T-helper 9 cell (primary cell): ENCODE data around the gene KLF16.
"Not testable (repeated sequence)": the region's sequence is repeated elsewhere in the genome, so short reads cannot be mapped to it uniquely, and the experiment has no call there.

ENCODE experiments used
- DNase-seq: peaks from one replicate; pipeline ENCODE4 v3.0.0-alpha.2; 2020
- total RNA-seq, 2 donors: gene quantifications; one replicate each; lab custom pipeline; 2026; lab: John Stamatoyannopoulos, UW

The KLF16 gene
- total RNA-seq: 16.0 to 62.5 reads per million in 2 donors

DNA sequence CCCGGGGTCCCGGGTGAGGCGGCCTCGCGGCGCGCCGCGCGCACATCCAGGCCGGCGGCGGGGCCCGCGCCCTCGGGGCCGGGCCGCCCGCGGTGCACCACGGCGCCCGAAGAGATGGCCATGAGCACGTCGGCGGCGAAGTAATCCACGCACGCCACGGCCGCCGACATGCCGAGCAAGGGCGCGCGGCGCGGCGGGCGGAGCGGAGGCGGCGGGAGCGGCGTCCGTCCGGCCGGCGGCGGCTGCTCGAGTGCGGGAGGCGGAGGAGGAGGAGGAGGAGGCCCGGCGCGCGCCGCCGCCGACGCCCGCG lies at the start of gene KLF16:
Gene KLF16, minus strand, starts transcription at position 252 of the 310 bp plus-strand sequence. Its CDS starts 82 bp downstream, at position 170.
- DNase-seq: no peak

DNA sequence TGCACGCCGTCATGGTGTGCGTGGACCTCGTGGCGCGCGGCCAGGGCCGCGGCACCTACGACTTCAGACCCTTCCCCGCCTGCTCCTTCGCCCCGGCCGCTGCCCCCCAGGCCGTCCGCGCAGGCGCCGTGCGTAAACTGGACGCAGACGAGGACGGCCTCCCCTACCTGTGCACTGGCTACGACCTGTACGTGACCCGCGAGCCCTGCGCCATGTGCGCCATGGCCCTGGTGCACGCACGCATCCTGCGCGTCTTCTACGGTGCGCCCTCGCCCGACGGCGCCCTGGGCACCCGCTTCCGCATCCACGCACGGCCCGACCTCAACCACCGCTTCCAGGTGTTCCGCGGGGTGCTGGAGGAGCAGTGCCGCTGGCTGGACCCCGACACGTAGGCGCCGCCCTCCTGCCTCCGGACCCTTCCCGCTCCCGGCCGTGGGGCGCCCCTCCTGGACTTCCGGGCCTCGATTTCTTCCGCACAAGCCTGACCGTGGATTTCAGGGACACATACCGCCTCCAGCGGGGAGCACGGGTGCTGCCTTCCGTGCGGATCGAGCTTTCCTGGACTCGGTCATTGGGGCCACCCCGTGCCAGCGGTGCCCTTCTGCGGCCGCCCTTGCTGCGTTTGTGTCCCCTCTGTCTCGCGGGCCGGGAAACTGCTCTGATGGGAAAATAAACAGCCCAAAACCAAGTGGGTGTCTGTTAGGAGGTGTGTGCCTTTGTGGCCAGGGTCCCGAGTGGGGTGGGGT lies 49.6 kb upstream of the KLF16 start:
- no peak for DNase-seq

DNA sequence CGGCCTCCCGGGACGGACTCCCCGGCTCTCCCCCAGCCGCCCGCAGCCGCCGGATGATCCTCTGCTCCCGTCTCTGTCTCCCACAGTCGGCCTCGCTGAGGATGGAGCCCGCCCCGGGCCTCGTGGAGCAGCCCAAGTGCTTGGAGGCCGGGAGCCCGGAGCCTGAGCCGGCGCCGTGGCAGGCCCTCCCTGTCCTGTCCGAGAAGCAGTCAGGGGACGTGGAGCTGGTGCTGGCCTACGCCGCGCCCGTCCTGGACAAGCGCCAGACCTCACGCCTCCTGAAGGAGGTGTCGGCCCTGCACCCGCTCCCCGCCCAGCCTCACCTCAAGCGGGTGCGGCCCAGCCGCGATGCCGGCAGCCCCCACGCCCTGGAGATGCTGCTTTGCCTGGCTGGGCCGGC lies 48.6 kb upstream of the KLF16 start:
- no peak for DNase-seq

DNA sequence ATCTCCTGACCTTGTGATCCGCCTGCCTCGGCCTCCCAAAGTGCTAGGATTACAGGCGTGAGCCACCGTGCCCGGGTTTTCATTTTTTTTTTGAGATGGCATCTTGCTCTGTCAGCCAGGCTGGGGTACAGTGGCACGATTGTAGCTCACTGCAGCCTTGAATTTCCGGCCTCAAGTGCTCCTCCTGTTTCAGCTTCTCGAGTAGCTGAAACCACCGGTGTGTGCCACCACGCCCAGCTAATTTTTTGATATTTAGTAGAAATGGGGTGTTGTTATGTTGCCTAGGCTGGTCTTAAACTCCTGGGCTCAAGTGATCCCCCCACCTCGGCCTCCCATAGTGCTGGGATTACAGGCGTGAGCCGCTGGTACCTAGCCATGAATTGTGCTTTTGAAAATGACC lies 47.7 kb upstream of the KLF16 start:
- no peak for DNase-seq

DNA sequence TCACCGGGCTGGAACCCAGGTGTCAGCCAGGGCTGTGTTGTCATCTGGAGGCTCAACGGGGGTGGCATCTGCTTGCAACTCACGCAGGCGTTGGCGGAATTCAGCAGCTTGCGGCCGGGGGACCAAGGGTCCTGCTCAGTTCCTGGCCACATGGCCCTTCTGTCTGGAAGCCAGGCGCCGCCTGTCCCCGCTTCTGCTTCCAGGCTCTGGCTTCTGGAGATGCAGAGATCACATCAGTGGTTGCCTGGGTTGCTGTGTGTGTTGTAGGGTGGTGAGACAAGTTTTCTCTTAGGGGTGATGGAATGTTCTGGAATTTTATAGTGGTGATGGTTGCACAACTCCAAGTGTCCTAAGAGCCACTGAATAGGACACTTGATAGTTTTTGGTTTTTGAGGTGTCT lies 46.8 kb upstream of the KLF16 start:
- no peak for DNase-seq

DNA sequence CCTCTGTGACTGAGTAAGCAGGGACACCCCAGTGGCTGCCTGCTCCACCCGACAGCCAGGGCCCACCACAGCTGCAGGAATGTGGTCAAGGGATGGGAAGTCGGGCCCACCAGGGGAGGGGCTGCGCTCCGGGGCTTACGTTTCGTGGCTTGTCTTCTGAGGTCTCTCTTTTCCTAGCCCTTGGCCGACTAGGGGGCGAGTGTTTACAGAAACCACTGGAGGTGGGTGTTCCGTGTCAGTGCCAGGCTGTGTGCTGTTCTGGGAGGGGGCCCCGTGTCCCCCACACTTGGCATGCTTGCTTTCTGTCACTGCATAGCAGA lies 46.3 kb upstream of the KLF16 start:
- DNase-seq: no peak

DNA sequence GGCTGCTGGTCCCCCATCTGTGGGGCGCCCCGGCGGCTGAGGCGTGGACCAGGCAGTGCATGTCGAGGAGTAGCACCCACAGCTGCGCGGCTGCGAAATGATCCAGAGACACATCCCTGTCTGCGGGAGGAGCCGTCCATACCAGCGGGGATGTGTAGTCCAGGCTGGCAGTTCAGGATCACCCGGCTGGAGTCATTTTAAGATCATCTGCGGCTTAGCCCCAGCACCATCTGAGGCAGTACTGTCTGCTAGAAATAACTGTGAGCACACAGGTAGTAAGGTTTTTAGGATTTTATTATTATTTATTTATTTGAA lies 44.9 kb upstream of the KLF16 start:
- no peak for DNase-seq

DNA sequence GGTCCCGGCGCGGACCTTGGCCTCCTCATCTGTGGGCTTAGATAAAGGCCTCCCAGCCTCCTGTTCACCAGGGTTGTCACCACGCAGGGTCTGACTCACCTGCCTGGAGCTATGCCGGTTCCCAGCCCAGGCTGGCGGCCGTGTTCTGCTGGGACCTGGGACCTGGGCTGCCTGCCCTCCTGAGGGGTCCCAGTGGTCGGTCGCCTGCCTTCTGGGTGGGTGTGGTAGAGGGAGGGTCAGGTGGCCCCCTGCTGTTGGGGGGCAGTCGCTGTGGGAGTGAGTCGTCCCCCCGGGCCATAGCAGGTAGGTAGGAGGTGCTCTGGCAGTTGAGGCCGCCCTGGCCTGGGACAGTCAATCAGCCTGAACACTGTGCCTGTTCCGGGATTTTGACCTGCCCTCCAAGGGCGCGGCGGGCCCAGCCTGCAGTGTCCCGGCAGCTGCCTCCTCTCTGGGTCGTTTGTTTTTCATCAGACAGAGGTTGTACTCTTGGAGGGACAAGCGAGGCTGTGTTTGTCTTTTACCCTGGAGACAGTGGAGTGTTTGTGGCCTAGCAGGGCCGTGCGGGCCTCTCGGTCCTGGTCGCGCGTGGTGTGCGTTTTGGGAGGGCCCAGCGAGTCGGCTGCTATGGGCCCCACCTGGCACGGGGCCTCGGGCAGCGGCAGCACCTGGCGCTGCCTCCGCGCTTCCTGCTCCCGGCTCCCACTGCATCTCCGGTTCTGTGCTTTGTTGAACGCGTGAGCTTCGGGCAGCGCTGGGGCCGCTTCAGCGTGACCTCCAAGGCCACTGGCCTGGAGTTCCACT lies 44.4 kb upstream of the KLF16 start:
- DNase-seq: no peak

DNA sequence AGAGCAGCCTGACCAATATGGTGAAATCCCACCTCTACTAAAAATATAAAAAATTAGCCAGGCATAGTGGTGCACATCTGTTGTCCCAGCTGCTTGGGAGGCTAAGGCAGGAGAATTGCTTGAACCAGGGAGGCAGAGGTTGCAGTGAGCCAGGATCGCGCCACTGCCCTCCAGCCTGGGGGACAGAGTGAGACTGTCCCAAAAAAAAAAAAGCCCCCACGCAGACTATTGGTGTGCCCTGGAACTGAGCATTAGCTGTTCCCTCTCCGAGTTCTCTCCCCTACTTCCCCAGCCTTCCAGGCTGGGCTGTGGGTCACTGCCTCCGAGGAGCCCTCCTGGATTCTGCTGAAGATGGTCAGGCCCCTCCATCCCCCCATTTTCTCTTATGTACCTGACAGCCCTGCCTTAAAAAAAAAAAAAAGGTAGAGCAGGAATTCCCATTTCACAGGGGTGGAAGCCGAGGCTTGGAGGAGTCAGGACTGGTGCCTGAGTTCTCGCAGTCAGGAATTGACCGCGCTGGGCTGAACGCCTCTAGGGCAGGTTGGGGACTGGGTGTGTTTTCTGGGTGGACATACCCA lies 43.7 kb upstream of the KLF16 start:
- DNase-seq: no peak

DNA sequence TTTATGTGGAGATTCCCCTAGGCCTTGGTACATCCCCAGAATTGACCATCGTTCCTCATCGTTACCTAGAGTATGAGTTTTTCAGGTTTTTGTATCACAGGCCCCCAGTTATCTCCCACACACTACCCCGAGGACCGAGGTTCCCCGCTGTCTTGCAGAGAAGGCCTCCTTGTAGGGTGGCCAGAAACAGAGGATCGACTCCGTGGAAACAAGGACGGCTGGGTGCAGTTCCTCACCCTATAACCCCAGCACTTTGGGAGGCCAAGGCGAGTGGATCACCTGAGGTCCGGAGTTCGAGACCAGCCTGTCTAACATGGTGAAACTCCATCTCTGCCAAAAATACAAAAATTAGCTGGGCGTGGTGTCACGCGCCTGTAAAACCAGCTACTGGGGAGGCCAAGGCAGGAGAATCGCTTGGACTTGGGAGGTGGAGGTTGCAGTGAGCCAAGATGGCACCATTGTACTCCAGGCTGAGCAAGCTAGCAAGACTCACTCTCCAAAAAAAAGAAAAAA lies 42.5 kb upstream of the KLF16 start:
- DNase-seq: no peak

DNA sequence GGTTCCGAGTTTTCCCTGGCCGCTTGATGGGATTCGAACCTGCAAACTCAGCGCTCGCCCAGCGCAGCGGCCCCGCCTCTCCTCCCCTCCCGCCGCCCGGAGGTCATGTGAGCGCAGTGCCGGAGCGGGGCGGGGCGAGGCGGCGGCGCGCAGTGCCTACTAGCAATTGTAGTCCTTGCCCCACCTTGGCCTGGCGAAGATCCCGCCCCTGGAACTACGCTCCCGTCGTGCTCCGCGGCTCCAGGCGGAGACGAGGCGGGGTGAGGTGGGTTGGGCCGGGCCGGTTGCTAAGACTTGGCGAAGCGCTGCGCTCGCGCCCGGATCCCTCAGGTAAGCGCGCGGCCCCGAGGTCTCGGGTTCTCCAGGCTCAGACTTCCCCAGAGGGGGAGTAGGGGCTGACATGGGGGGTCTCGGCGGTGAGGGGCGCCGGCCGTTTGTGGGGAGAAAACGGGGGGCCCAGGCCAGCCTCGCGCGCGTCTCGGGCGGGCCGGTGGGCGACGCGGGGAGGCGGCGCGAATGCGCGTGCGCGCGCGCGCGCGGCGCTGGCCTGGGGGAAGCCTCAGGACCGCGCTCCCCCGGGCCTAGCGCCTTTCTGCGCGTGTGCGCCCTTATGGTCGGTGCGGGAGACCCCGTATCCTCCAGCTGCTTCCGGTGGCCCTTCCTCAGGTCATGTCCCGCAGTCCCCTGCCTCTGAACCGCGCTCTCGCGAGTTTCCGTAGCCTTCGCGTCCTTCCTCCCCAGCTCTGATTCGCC lies 41.9 kb upstream of the KLF16 start, which contains the start of the genes ADAT3 and SCAMP4:
Gene ADAT3, plus strand, starts transcription at position 290 of the 753 bp plus-strand sequence. CDS start 6,649 bp downstream, outside the sequence.
Gene SCAMP4, plus strand, starts transcription at position 290 of the 753 bp plus-strand sequence. CDS start 9,621 bp downstream, outside the sequence.
- peak; percentile 94 for DNase-seq

DNA sequence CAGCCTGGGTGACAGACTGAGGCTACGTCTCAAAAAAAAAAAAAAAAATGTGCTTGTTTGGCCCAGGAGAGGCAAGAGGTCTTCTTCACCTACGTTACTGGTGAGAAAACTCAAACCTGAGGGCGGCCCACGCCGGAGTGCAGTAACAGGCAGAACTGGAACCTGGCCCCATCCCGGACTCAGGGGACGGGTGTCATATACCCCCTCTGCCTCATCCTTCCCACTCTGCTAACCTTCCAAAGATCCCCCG lies 41.4 kb upstream of the KLF16 start:
- no peak for DNase-seq

DNA sequence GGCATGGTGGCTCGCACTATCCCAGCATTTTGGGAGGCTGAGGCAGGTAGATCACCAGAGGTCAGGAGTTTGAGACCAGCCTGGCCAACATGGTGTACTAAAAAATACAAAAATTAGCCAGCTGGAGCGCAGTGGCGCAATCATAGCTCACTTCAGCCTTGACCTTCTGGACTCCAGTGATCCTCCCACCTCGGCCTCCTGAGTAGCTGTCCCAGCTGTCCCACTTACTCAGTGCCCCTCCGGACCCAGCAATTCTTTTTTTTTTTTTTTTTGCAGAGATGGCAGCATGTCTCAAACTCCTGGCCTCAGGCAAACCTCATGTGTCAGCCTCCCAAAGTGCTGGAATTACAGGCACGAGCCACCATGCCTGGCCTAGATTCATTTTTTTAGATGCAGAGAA lies 39.5 kb upstream of the KLF16 start:
- no peak for DNase-seq

DNA sequence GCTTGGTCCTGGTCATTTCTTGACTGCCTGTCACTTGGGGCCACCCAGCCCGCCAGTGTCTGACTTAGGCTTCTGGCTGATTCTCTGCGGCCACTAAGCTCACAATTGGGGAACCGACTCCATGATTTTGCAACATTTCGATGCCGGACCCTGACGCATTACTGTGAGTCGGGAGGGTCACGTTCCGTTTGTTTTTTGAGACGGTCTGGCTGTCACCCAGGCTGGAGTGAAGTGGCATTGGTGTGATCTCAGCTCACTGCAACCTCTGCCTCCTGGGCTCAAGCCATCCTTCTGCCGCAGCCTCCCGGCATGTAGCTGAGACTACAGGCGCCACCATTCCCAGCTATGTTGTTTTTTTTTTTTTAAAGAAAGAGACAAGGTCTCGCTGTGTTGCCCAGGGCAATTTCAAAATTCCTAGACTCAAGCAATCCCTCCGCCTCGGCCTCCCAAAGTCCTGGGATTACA lies 38.6 kb upstream of the KLF16 start:
- no peak for DNase-seq

DNA sequence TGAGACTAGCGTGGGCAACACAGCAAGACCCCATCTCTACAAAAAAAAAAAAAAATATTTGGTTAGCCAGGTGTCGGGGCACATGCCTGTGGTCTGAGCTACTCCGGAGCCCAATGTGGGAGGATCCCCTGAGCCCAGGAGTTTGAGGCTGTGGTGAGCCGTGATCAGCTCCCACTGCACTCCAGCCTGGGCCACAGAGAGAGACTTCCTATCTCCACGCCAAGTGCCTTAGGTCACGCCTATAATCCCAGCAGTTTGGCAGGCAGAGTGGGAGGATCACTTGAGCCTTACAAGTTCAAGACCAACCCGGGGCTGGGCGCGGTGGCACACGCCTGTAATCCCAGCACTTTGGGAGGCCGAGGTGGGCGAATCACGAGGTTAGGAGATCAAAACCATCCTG lies 33.1 kb upstream of the KLF16 start:
- DNase-seq: no peak

DNA sequence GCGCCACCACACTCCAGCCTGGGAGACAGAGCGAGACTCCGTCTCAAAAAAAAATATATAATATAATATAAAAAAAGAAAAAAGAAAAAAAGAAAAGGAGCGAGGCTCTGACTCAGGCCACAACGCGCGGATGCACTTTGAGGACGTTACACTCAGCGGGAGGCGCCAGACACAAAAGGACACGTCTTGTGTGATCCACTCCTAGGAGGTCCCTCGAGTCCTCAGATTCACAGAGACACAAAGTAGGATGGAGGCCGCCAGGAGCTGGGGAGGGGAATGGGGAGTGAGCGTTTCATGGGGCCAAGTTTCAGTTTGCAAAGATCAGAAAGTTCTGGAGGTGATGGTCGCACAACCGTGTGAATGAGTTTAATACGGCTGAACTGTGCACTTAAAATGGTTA lies 30.4 kb upstream of the KLF16 start:
- DNase-seq: no peak

DNA sequence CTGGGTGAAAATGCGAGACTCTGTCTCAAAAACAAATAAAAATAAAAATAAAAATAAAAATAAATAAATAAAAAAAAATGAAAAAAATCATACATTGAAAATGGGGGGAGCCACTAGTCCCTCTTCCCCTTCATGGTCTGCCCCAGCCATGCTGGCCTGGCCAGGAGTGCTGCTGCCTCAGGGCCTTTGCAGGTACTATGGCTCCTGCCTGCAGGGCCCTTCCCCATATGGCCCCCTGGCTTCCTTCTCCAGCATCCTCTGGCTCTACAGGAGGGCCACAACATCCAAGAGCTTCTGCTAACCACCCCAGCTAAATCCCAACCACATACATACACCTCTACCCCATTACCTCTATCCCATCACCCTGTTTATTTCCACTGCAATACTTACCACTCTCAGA lies 26.5 kb upstream of the KLF16 start:
- no peak for DNase-seq

DNA sequence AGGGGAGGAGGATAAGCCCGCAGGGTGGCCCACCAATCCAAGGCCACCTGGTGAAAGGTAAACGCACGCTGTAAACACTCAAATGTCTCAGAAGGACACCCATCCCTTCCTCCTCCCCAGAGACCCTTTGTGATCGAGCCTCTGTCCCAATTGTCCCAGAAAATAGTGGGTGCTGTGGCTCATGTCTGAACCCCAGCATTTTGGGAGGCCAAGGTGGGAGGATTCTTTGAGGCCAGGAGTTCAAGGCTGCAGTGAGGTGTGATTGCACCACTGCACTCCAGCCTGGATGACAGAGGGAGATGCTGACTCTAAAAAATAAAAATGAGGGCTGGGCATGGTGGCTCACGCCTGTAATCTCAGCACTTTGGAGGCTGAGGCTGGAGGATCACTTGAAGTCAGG lies 25.0 kb upstream of the KLF16 start:
- DNase-seq: no peak

DNA sequence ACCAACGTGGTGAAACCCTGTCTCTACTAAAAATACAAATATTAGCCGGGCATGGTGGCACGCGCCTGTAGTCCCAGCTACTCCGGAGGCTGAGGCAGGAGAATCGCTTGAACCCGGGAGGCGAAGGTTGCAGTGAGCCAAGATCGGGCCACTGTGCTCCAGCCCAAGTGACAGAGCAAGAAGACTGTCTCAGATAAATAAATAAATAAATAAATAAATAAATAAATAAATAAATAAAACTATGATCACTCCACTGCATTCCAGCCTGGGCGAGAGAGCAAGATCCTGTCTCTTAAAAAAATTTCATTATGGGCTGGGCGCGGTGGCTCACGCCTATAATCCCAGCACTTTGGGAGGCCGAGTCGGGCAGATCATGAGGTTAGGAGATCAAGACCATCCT lies 23.0 kb upstream of the KLF16 start:
- DNase-seq: not testable (repeated sequence)

DNA sequence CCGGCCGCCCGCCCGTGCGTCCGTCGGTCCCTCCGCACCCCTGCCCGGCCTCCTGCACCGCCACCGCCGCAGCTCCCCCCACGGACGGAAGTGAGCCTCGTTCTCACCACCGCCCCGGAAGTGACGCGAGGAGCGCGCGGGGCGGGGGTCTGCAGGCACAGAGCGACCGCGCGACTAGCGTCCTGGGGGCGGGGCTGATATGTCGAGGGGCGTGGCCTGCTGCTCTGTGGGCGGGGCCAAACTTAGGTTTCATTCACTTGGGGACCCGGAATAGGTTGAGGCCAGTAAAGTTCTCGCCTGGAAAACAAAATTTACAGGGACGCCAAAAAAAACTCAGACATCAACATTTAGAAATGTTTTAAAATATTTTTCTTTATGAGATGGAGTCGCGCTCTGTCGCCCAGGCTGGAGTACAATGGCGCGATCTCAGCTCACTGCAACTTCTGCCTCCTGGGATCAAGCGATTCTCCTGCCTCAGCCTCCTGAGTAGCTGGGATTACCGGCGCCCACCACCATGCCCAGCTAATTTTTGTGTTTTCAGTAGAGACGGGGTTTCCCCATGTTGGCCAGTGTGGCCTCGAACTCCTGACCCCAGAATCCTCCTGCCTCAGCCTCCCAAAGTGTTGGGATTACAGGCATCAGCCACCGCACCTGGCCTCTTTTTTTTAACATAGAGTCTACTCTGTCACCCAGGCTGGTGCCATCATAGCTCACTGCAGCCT lies 22.2 kb upstream of the KLF16 start, which contains the start of gene ABHD17A:
Gene ABHD17A, minus strand, starts transcription at position 99 of the 722 bp plus-strand sequence. CDS start 3,930 bp downstream, outside the sequence.
- DNase-seq: peak; percentile 95

DNA sequence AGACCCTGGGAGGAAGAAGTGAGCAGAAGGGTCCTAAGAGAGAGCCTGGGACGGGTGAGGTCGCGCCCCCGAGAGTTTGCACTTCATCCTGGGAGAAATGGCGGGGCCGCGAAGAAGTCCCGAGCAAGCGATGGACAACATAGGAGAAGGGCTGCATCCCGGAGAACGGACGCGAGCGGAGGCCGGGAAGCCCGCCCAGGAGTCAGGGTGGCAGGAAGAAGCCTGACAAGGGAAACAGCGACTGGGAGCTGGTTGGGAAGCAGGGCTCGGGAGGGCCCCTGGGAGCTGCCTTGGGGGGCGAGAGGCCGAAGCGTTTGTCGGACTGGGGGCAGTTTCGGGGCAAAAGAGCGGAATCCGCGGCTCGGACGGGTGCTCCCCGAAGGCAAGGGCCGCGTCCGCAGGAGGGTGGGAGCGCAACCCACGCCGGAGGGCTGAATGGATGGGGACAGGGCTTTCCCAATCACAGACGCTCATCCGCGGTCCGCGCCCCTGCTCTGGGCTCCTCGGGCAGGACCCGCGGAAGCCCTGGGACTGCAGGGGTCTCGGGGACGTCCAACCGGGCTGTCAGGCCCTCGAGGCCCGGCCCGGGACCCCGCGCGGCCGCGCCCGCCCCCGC lies 21.4 kb upstream of the KLF16 start:
- DNase-seq: no peak

DNA sequence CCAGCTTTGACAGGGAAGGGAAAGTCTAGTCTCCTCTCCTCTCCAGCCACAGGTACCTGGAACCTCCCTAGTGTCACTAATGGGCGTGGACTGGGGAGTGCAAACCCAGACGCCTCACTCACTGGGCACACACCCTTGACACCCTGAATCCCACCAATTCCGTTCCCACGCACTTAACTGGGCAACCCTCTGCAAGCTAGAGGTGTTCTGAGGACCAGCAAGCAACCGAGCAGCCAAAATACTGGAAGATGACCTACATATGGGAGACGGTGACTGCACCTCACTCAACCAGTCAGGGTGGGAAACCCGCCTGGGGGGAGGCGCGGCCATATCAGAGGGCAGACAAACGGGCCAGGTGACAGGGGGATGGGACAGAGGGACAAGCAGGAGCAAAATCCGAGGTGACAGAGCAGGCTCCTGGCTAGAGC lies 20.9 kb upstream of the KLF16 start:
- no peak for DNase-seq
